Panc1 (cell line): Measurements from ENCODE around the gene PABPN1L. TPM values are rescaled to one million over a fixed set of nuclear protein-coding genes. Genes with fewer than 3 reads are reported as not detected.

Experiments
- ATAC-seq: fragments of 200-7000 bp; cut with Tn5 transposase; 2 replicates; pipeline ENCODE4 v1.9.1; 2020; ENCODE audit warnings: mild to moderate bottlenecking, moderate library complexity
- BruUV-seq: library from RNA; stranded (reverse); fragments of 400-500 nt; replicated peaks from 2 replicates; lab custom pipeline; 2021; lab: Mats Ljungman, UMichigan
- CTCF ChIA-PET: fragments of 300-600 bp; sonication (Branson Sonifier 250); formaldehyde crosslinking; loops from one replicate; lab custom pipeline; 2022; ENCODE audit warnings: antibody characterized with exemption; lab: Charles Lee
- POLR2A ChIA-PET: fragments of 300-600 bp; sonication (Branson Sonifier 250); formaldehyde crosslinking; loops from one replicate; lab custom pipeline; 2022; ENCODE audit warnings: antibody characterized with exemption; lab: Charles Lee
- DNase-seq: peaks from one replicate; pipeline ENCODE4 v3.0.0-alpha.2; 2010; ENCODE audit warnings: low read depth, low spot score
- H3K27ac ChIP-seq: 2 replicates; pipeline ENCODE4 v1.5.1; 2011; ENCODE audit warnings: mild to moderate bottlenecking, low read length, inconsistent platforms
- H3K27me3 ChIP-seq: fragments of 200-500 bp; sonication (Bioruptor generic); 2 replicates; pipeline ENCODE4 v1.6.0; 2014; ENCODE audit warnings: low read length, inconsistent platforms; ENCODE audit not compliant: control insufficient read depth, insufficient read depth
- H3K36me3 ChIP-seq: fragments of 200-500 bp; sonication (Bioruptor generic); 2 replicates; pipeline ENCODE4 v1.5.1; 2014; ENCODE audit warnings: inconsistent platforms, mild to moderate bottlenecking, low read length, moderate library complexity; ENCODE audit not compliant: control insufficient read depth, insufficient read depth
- H3K4me1 ChIP-seq: 2 replicates; pipeline ENCODE4 v1.5.1; 2011; ENCODE audit warnings: inconsistent platforms, mild to moderate bottlenecking, low read length, moderate library complexity; ENCODE audit not compliant: control insufficient read depth, insufficient read depth
- H3K4me3 ChIP-seq, 2 experiments: 2 replicates each; pipeline ENCODE4 v1.5.1; 2011 to 2012; ENCODE audit warnings: low read depth in 2 of 2, low read length in 2 of 2, mild to moderate bottlenecking in 2 of 2, inconsistent platforms in 1 of 2, moderate library complexity in 1 of 2
- H3K9me3 ChIP-seq: fragments of 200-500 bp; sonication (Bioruptor generic); 2 replicates; pipeline ENCODE4 v1.5.1; 2014; ENCODE audit warnings: low read depth, mild to moderate bottlenecking, inconsistent platforms, low read length, moderate library complexity; ENCODE audit not compliant: control insufficient read depth, insufficient read depth
- POLR2AphosphoS5 ChIP-seq: IDR thresholded peaks from 2 replicates; pipeline ENCODE4 v1.6.1; 2012; ENCODE audit warnings: mild to moderate bottlenecking, low read depth, low read length, moderate library complexity
- SIN3A ChIP-seq: IDR thresholded peaks from 2 replicates; pipeline ENCODE4 v1.6.1; 2012; ENCODE audit warnings: low read depth, mild to moderate bottlenecking, low read length, moderate library complexity, borderline replicate concordance; ENCODE audit not compliant: insufficient read depth
- TCF7L2 ChIP-seq: IDR thresholded peaks from 2 replicates; pipeline ENCODE4 v1.6.1; 2011; ENCODE audit warnings: mild to moderate bottlenecking, low read depth, low read length, inconsistent platforms
- in situ Hi-C: cut with HindIII; loops from 2 replicates; pipeline ENCODE4 v1.10.0; 2016; ENCODE audit warnings: low sequenced_read_pairs, low pct_unique_long_range_greater_than_20kb
- intact Hi-C: fragments of 100-400 bp; cut with micrococcal nuclease; formaldehyde crosslinking; loops from one replicate; pipeline ENCODE4 v1.10.0; 2022; ENCODE audit not compliant: unreplicated experiment
- total RNA-seq: library from RNA; stranded (reverse); gene quantifications from one replicate; pipeline ENCODE4 v1.2.1, GENCODE V29; 2021; ENCODE audit not compliant: unreplicated experiment
- TF ChIP-seq, protein P1 (sequence below), 2 experiments: IDR thresholded peaks; 2 replicates each; pipeline ENCODE4 v1.6.1; 2011 to 2012; ENCODE audit warnings: low read depth in 2 of 2, control low read depth in 1 of 2, low read length in 1 of 2, mild to moderate bottlenecking in 1 of 2, moderate library complexity in 1 of 2; ENCODE audit not compliant: insufficient read depth in 1 of 2
- TF ChIP-seq, protein P2 (sequence below): fragments of 450-650 bp; IDR thresholded peaks from 2 replicates; pipeline ENCODE4 v1.5.1; 2017; ENCODE audit warnings: mild to moderate bottlenecking

PABPN1L gene
- total RNA-seq, 1 experiment from 2014 or later = not detected

DNA sequence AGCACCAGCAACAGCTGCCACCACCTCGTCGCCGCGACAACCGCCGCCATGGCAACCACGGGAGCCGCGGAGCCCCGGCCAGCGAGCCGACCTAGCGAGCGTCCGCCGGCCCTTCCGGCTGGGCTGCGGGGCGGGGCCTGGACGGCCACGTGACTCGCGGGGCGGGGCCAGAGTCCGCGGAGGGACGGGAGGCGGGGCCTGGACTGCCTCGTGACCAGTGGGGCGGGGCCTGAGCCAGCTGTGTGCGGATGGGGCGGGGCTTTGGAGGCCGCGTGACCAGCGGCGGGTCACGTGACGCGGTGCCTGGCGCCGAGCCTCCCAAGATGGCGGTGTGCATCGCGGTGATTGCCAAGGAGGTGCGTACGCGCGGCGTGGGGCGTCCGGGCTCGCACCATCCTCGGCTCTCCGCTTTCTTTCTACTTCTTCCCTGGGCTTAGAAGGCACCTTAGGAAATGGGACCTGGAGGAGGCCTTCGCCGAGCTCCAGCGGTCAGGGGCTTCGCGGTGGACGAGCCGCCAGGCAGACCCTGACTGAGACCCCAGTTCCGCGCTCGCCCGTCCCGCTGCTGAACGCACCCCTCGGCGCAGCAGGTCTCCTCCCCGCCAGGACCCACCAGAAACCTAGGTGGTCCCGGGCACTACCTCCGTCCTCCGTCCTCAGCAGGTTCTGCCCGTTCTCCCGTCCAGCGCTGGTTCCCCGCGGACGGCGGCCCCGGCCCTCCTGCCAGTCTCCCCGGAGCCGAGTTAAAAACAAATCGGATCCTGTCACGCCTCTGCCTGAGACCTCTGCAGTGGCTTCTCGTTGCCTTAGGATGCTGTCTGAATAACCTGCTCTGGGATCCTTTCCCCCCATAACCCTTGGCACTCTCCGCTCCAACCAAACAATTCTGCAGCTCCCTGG lies 9.4 kb downstream of the PABPN1L start, which contains the start of the genes GALNS and TRAPPC2L:
GALNS (minus strand) TSS at position 120 of the 900 bp plus-strand sequence; CDS start at position 50, 70 bp downstream.
TRAPPC2L (plus strand) TSS at position 300 of the 900 bp plus-strand sequence; CDS start at position 324, 24 bp downstream.
- CTCF ChIA-PET = interaction anchor here (0.5 kb wide), 1 partner anchor 11 kb away, joined by 4 read pairs; no protein-coding TSS in a partner anchor
- POLR2A ChIA-PET = interaction anchor here (0.6 kb wide), 2 partner anchors 7 to 420 kb away, joined by 3 to 4 read pairs; no protein-coding TSS in a partner anchor
- DNase-seq (peak; percentile 35), ATAC-seq (peak; percentile 91)
- intact Hi-C loops = no loop called here
- Histone ChIP-seq H3K27me3 (no peaks in the 10 kb centered on the region), H3K4me1 (peaks cover 9% of the 10 kb centered on the region; the same call in 1 of the 2 replicates), H3K9me3 (no peaks in the 10 kb centered on the region), H3K27ac (peak within 1 kb of the TSS; percentile 84), H3K4me3 (peak within 1 kb of the TSS; percentile 88 to 93), H3K36me3 (peaks cover 6% of the 10 kb centered on the region; the same call in 1 of the 2 replicates)
- in situ Hi-C loops = no loop called here
- TF ChIP-seq, protein P1, sequence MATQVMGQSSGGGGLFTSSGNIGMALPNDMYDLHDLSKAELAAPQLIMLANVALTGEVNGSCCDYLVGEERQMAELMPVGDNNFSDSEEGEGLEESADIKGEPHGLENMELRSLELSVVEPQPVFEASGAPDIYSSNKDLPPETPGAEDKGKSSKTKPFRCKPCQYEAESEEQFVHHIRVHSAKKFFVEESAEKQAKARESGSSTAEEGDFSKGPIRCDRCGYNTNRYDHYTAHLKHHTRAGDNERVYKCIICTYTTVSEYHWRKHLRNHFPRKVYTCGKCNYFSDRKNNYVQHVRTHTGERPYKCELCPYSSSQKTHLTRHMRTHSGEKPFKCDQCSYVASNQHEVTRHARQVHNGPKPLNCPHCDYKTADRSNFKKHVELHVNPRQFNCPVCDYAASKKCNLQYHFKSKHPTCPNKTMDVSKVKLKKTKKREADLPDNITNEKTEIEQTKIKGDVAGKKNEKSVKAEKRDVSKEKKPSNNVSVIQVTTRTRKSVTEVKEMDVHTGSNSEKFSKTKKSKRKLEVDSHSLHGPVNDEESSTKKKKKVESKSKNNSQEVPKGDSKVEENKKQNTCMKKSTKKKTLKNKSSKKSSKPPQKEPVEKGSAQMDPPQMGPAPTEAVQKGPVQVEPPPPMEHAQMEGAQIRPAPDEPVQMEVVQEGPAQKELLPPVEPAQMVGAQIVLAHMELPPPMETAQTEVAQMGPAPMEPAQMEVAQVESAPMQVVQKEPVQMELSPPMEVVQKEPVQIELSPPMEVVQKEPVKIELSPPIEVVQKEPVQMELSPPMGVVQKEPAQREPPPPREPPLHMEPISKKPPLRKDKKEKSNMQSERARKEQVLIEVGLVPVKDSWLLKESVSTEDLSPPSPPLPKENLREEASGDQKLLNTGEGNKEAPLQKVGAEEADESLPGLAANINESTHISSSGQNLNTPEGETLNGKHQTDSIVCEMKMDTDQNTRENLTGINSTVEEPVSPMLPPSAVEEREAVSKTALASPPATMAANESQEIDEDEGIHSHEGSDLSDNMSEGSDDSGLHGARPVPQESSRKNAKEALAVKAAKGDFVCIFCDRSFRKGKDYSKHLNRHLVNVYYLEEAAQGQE (IDR thresholded peaks at IDR 0.05; ENCODE audit: insufficient read depth in 1 of 2, low read depth in 2 of 2, low read length in 1 of 2) = no peak
- TF ChIP-seq, protein P2, sequence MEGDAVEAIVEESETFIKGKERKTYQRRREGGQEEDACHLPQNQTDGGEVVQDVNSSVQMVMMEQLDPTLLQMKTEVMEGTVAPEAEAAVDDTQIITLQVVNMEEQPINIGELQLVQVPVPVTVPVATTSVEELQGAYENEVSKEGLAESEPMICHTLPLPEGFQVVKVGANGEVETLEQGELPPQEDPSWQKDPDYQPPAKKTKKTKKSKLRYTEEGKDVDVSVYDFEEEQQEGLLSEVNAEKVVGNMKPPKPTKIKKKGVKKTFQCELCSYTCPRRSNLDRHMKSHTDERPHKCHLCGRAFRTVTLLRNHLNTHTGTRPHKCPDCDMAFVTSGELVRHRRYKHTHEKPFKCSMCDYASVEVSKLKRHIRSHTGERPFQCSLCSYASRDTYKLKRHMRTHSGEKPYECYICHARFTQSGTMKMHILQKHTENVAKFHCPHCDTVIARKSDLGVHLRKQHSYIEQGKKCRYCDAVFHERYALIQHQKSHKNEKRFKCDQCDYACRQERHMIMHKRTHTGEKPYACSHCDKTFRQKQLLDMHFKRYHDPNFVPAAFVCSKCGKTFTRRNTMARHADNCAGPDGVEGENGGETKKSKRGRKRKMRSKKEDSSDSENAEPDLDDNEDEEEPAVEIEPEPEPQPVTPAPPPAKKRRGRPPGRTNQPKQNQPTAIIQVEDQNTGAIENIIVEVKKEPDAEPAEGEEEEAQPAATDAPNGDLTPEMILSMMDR = no peak
- TF ChIP-seq TCF7L2 (no peak), SIN3A (peak; percentile 63; the same call in 1 of the 2 replicates), POLR2AphosphoS5 (peak; percentile 77)
- BruUV-seq = no TSS peak

DNA sequence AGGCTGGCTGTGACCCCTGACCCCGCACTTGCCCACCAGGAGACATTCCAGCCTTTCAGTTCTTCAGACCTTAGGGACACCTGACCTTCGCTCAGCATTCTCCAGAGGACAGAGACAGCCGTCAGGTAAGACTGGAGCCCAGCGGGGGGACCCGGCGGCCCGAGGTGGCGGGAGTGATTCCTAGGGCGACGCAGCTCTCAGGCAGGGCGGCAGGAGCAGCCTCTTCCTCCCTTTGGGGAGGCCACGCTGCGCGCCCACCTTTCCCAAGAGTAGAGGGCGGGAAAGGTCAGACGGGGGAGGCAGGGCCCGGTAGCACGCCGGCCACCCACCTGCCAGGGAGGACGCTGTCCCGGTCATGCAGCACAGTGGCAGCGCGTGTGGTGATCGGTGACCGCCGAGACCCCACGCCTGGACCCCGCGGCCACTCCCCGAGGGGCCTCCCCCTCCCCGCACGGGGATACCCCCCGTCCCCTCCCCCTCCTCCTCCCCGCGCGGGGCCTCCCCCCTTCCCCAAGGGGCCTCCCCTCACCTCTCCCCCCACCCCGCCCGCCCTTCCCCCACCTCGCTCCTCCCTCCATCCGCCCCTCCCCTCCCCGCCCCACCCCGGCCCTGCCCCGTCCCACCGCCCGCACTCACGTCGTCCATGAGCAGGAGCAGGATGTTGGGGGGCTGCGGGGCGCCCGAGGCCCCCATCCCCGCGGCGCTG lies 10.2 kb downstream of the PABPN1L start:
- peak overlapping the region; percentile 60 to 93 for H3K4me3 ChIP-seq
- BruUV-seq = no TSS peak
- in situ Hi-C loops (no loop called here), intact Hi-C loops (no loop called here)
- DNase-seq (no peak), ATAC-seq (peak; percentile 77)
- H3K9me3 ChIP-seq = no peaks in the 10 kb centered on the region
- ChIA-PET CTCF (no interaction called here), POLR2A (interaction anchor here (0.6 kb wide), 1 partner anchor 8 kb away, joined by 4 read pairs; no protein-coding TSS in a partner anchor)
- peaks cover 9% of the 10 kb centered on the region; the same call in 1 of the 2 replicates for H3K4me1 ChIP-seq
- H3K36me3 ChIP-seq = peaks cover 6% of the 10 kb centered on the region; the same call in 1 of the 2 replicates
- peak overlapping the region; percentile 78 for H3K27ac ChIP-seq
- H3K27me3 ChIP-seq = no peaks in the 10 kb centered on the region
- TF ChIP-seq SIN3A (no peak), TCF7L2 (no peak), POLR2AphosphoS5 (no peak)
- TF ChIP-seq, protein P1 (IDR thresholded peaks at IDR 0.05; ENCODE audit: insufficient read depth in 1 of 2, low read depth in 2 of 2, low read length in 1 of 2) = no peak
- TF ChIP-seq, protein P2 = no peak
